K562 (cell line): ENCODE results near the gene PDE9A. TPM values are rescaled to one million over a fixed set of nuclear protein-coding genes. Genes with fewer than 3 reads are reported as not detected.

Experiments
- ATAC-seq: fragments of 200-7000 bp; cut with Tn5 transposase; 3 replicates; pipeline ENCODE4 v1.9.1; 2020; ENCODE audit warnings: moderate library complexity
- BruUV-seq: library from RNA; stranded (reverse); fragments of 400-500 nt; replicated peaks from 2 replicates; lab custom pipeline; 2021; lab: Mats Ljungman, UMichigan
- CTCF ChIA-PET: fragments of 300-600 bp; formaldehyde crosslinking; extraction: SDS; loops from one replicate; lab custom pipeline; 2021; ENCODE audit warnings: low intra/inter-chr PET ratio; lab: Yijun Ruan, JAX
- POLR2A ChIA-PET: fragments of 300-600, 350-650 bp; sonication (Branson Sonifier 250); formaldehyde crosslinking; extraction: SDS; loops from one replicate; lab custom pipeline; 2021; ENCODE audit warnings: antibody characterized with exemption, inconsistent platforms; lab: Yijun Ruan, JAX
- DNase-seq, 4 experiments: peaks; one replicate each; pipeline versions ENCODE4 v3.0.0 to v3.0.0-alpha.2; 2011 to 2018; ENCODE audit warnings: low spot score in 3 of 4, mixed read lengths in 3 of 4; ENCODE audit errors: extremely low read depth in 1 of 4
- FAIRE-seq: peaks from 2 replicates; lab custom pipeline; 2011; peaks lifted over from hg19 to GRCh38; lab: Jason Lieb, UNC
- H2AFZ ChIP-seq: 2 replicates; pipeline ENCODE4 v1.6.0; 2011; ENCODE audit warnings: low read depth, low read length, control low read depth, inconsistent platforms
- H3K27ac ChIP-seq: fragments of 200-600 bp; 3 replicates; pipeline ENCODE4 v1.8.0; 2011; ENCODE audit warnings: low read depth, mild to moderate bottlenecking, control low read depth, inconsistent platforms, low read length, moderate library complexity, mixed read lengths; ENCODE audit errors: extremely low read depth
- H3K27me3 ChIP-seq, 2 experiments: fragments of 300-600 bp in 1 of 2; 2 replicates in 1 of 2; 3 replicates in 1 of 2; pipeline versions ENCODE4 v1.6.0 to v1.8.0; 2011; ENCODE audit warnings: inconsistent platforms in 2 of 2, low read length in 2 of 2, mild to moderate bottlenecking in 1 of 2, mixed read lengths in 1 of 2, moderate library complexity in 1 of 2; ENCODE audit not compliant: control insufficient read depth in 2 of 2, insufficient read depth in 2 of 2
- H3K36me3 ChIP-seq: fragments of 300-600 bp; 3 replicates; pipeline ENCODE4 v1.8.0; 2011; ENCODE audit warnings: mild to moderate bottlenecking, low read length, inconsistent platforms; ENCODE audit not compliant: control insufficient read depth, insufficient read depth
- H3K4me1 ChIP-seq, 2 experiments: fragments of 200-600 bp in 1 of 2; replicated peaks in 1 of 2; 2 replicates in 1 of 2; 3 replicates in 1 of 2; pipeline versions ENCODE4 v1.5.1 to v1.8.0; 2011; ENCODE audit warnings: inconsistent platforms in 2 of 2, low read length in 2 of 2, mild to moderate bottlenecking in 1 of 2, mixed read lengths in 1 of 2, moderate library complexity in 1 of 2; ENCODE audit not compliant: control insufficient read depth in 2 of 2, insufficient read depth in 2 of 2
- H3K4me2 ChIP-seq: 2 replicates; pipeline ENCODE4 v1.6.1; 2011; ENCODE audit warnings: low read length, control low read depth, inconsistent platforms, mixed read lengths; ENCODE audit not compliant: insufficient read depth
- H3K4me3 ChIP-seq: fragments of 200-600 bp; sonication (generic), shearing (Covaris generic); 2 replicates; pipeline ENCODE4 v1.5.1; 2016; ENCODE audit warnings: control low read depth, inconsistent platforms
- H3K79me2 ChIP-seq: fragments of 200-600 bp; 3 replicates; pipeline ENCODE4 v1.8.0; 2011; ENCODE audit warnings: low read length, inconsistent platforms; ENCODE audit not compliant: control insufficient read depth, insufficient read depth
- H3K9ac ChIP-seq, 2 experiments: 2 replicates each; pipeline versions ENCODE4 v1.6.0 to v1.6.1; 2011; ENCODE audit warnings: low read depth in 2 of 2, low read length in 2 of 2, control low read depth in 1 of 2, inconsistent platforms in 1 of 2, mild to moderate bottlenecking in 1 of 2, mixed read lengths in 1 of 2; ENCODE audit not compliant: insufficient read depth in 1 of 2
- H3K9me1 ChIP-seq: one replicate; pipeline ENCODE4 v1.6.0; 2011; ENCODE audit warnings: inconsistent platforms, mild to moderate bottlenecking, low read length, moderate library complexity; ENCODE audit not compliant: control insufficient read depth, insufficient read depth
- H3K9me3 ChIP-seq: replicated peaks from 2 replicates; pipeline ENCODE4 v1.5.1; 2011; ENCODE audit warnings: low read depth, low read length, inconsistent platforms; ENCODE audit not compliant: control insufficient read depth, insufficient read depth
- H4K20me1 ChIP-seq: replicated peaks from 2 replicates; pipeline ENCODE4 v1.6.1; 2011; ENCODE audit warnings: low read length, inconsistent platforms, mixed read lengths; ENCODE audit not compliant: control insufficient read depth, insufficient read depth
- CBFA2T3 ChIP-seq: fragments of 450-650 bp; IDR thresholded peaks from 2 replicates; pipeline ENCODE4 v1.6.1; 2017
- EP300 ChIP-seq: IDR thresholded peaks from 2 replicates; pipeline ENCODE4 v1.6.1; 2012; ENCODE audit warnings: low read length, improper control_type of control experiment
- FOXA1 ChIP-seq: fragments of 450-650 bp; IDR thresholded peaks from 2 replicates; pipeline ENCODE4 v1.6.1; 2016; ENCODE audit warnings: mild to moderate bottlenecking, borderline replicate concordance
- NFE2L1 ChIP-seq: fragments of 450-650 bp; IDR thresholded peaks from 2 replicates; pipeline ENCODE4 v1.6.1; 2016; ENCODE audit warnings: missing genetic modification characterization, low read depth, mild to moderate bottlenecking, missing compliant biosample characterization, moderate library complexity, borderline replicate concordance
- NFIX ChIP-seq: fragments of 250-450 bp; sonication (Bioruptor Pico); IDR thresholded peaks from 2 replicates; pipeline ENCODE4 v1.4.0; 2020; ENCODE audit warnings: low read depth, mild to moderate bottlenecking, moderate library complexity
- ZNF239 ChIP-seq: fragments of 250-450 bp; sonication (Bioruptor Pico); IDR thresholded peaks from 2 replicates; pipeline ENCODE4 v1.4.0; 2020; ENCODE audit warnings: mild to moderate bottlenecking
- WGBS: fragments of 100-300 bp; shearing (Covaris generic); methylation state at CpG from one replicate; pipeline ENCODE4 v1.1.6; 2016; ENCODE audit warnings: low coverage, mixed read lengths; ENCODE audit not compliant: insufficient coverage; ENCODE audit errors: missing lambda C conversion rate; 5-methylcytosine and 5-hydroxymethylcytosine counted together
- in situ Hi-C: fragments of 300-500 bp; cut with MboI; formaldehyde crosslinking; loops from 4 replicates; pipeline ENCODE4 v1.15.0; 2018; ENCODE audit warnings: inconsistent platforms, mixed read lengths
- intact Hi-C: fragments of 100-400 bp; cut with micrococcal nuclease; formaldehyde crosslinking; loops from 2 replicates; pipeline ENCODE4 v1.14.2; 2022
- polyA plus RNA-seq, 8 experiments: library from polyadenylated mRNA; depleted of rRNA in 4 of 8; stranded (reverse) in 5 of 8; unstranded in 3 of 8; fragments of >200 nt; fragmentation: Nextera tagmentation in 2 of 8; fragmentation: Illumina TruSeq in 1 of 8; extraction: Ambion mirVana in 2 of 8; extraction: Trizol in 1 of 8; gene quantifications; 2 replicates each; pipeline versions ENCODE4 v1.2.1 to v1.2.3, GENCODE V29; 2011 to 2014; ENCODE audit warnings: inconsistent platforms in 1 of 8, missing spikeins in 1 of 8
- total RNA-seq, 7 experiments: library from RNA; depleted of rRNA in 6 of 7; stranded (reverse); fragments of >200 nt in 6 of 7; fragmentation: Illumina TruSeq in 2 of 7; extraction: Trizol in 2 of 7; gene quantifications; 2 replicates each; pipeline versions ENCODE4 v1.2.1 to v1.2.3, GENCODE V29; 2011 to 2021; ENCODE audit warnings: low replicate concordance in 1 of 7
- TF ChIP-seq, protein P1 (sequence below): sonication (generic); formaldehyde crosslinking; IDR thresholded peaks from 2 replicates; pipeline ENCODE4 v1.8.0; 2022; ENCODE audit warnings: mild to moderate bottlenecking, missing genetic modification reagents
- TF ChIP-seq, protein P2 (sequence below): sonication (generic); formaldehyde crosslinking; IDR thresholded peaks from 2 replicates; pipeline ENCODE4 v1.8.1; 2022; ENCODE audit warnings: missing genetic modification reagents

Gene PDE9A
- total and polyA plus RNA-seq, 9 of the 15 experiments (the other 6 are each of a cell fraction or from before 2014, with no cell fraction given), result 0.07 to 0.27 TPM; not detected in 7

DNA sequence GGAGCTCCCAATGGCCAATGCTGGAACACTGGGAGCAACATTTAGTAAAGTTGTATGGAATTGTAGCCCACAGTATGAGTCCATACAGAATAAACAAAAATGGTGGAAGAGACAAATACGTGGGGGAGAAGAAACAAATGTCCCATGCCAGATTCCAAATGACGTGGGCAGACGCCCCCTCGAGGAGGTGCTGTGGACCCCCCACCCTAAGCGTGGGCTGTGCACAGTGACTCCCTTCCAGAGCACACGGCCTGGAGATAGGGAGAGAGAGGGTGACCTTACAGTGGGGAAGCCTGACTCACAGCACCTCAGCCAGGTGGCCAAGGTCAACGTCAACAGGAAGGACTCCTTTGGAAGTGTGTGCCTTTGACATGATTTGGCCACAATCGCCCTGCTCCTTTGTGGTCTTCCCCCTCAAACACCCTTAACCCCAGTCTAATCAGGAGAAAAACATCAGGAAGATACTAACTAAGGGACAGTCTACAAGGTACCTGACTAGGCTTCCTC lies 13.7 kb upstream of the PDE9A start:
- H3K27me3 ChIP-seq, result peaks cover 31 to 51% of the 10 kb centered on the region in 2 experiments
- ChIA-PET CTCF (no interaction called here), POLR2A (interaction anchor here (1.0 to 1.3 kb wide), 2 partner anchors 10 to 20 kb away, joined by 3 to 6 read pairs; no protein-coding TSS in a partner anchor)
- no peak overlapping the region for H3K27ac ChIP-seq
- TF ChIP-seq NFIX (CRISPR knock-in tag), result no peak
- TF ChIP-seq EP300, result no peak
- TF ChIP-seq NFE2L1 (tag), result no peak
- TF ChIP-seq CBFA2T3, result no peak
- no peak for TF ChIP-seq ZNF239
- TF ChIP-seq, protein P1, sequence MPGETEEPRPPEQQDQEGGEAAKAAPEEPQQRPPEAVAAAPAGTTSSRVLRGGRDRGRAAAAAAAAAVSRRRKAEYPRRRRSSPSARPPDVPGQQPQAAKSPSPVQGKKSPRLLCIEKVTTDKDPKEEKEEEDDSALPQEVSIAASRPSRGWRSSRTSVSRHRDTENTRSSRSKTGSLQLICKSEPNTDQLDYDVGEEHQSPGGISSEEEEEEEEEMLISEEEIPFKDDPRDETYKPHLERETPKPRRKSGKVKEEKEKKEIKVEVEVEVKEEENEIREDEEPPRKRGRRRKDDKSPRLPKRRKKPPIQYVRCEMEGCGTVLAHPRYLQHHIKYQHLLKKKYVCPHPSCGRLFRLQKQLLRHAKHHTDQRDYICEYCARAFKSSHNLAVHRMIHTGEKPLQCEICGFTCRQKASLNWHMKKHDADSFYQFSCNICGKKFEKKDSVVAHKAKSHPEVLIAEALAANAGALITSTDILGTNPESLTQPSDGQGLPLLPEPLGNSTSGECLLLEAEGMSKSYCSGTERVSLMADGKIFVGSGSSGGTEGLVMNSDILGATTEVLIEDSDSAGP (CRISPR knock-in tag), result no peak
- TF ChIP-seq, protein P2, sequence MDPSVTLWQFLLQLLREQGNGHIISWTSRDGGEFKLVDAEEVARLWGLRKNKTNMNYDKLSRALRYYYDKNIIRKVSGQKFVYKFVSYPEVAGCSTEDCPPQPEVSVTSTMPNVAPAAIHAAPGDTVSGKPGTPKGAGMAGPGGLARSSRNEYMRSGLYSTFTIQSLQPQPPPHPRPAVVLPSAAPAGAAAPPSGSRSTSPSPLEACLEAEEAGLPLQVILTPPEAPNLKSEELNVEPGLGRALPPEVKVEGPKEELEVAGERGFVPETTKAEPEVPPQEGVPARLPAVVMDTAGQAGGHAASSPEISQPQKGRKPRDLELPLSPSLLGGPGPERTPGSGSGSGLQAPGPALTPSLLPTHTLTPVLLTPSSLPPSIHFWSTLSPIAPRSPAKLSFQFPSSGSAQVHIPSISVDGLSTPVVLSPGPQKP (CRISPR knock-in tag), result no peak
- TF ChIP-seq FOXA1, result no peak
- H3K4me3 ChIP-seq, result no peak overlapping the region
- intact Hi-C loops (no loop called here), in situ Hi-C loops (no loop called here)
- FAIRE-seq (no peak), DNase-seq (no peak), ATAC-seq (no peak)
- no TSS peak for BruUV-seq
- peaks cover 3% of the 10 kb centered on the region; the same call in 1 of the 2 replicates for H4K20me1 ChIP-seq
- H3K4me2 ChIP-seq, result no peak overlapping the region
- 1% methylated on average over 8 of the region's 8 CpGs for WGBS
- no peaks in the 10 kb centered on the region for H3K79me2 ChIP-seq
- no peaks in the 10 kb centered on the region for H3K36me3 ChIP-seq
- peaks cover 0 to 2% of the 10 kb centered on the region in 2 experiments; a peak in 1 of 5 replicates for H3K4me1 ChIP-seq
- no peak overlapping the region for H3K9ac ChIP-seq
- H2AFZ ChIP-seq, result no peak overlapping the region
- no peaks in the 10 kb centered on the region for H3K9me3 ChIP-seq
- no peaks in the 10 kb centered on the region for H3K9me1 ChIP-seq
